Keratinocyte (primary cell): ENCODE results near the gene DGAT2L6.

ENCODE experiments used
- CTCF ChIP-seq, 3 experiments: IDR thresholded peaks in 1 of 3; conservative IDR thresholded peaks in 1 of 3; optimal IDR thresholded peaks in 1 of 3; 2 replicates in 2 of 3; 3 replicates in 1 of 3; pipeline versions ENCODE3 to v1.5.1; 2011; ENCODE audit warnings: low read length in 3 of 3, mild to moderate bottlenecking in 3 of 3, moderate library complexity in 2 of 3, control low read depth in 1 of 3, inconsistent platforms in 1 of 3; ENCODE audit not compliant: insufficient read depth in 2 of 3; ENCODE audit errors: extremely low read depth in 1 of 3
- EZH2 ChIP-seq: IDR thresholded peaks from one replicate; pipeline ENCODE4 v1.6.1; 2012; ENCODE audit warnings: inconsistent platforms, mild to moderate bottlenecking, low read length, moderate library complexity

- TF ChIP-seq CTCF (optimal IDR thresholded peaks at IDR 0.05 in 1 of 3, IDR thresholded peaks at IDR 0.05 in 1 of 3, conservative IDR thresholded peaks at IDR 0.05 in 1 of 3; ENCODE audit: extremely low read depth in 1 of 3, insufficient read depth in 2 of 3, low read length in 3 of 3) (no peak), EZH2 (no peak)
Measured at GRCh38 chrX:70139736-70140135, 37.5 kb upstream of the DGAT2L6 start.
